Esophagus muscularis mucosa (tissue), 4 donors: ENCODE results near the gene RTKN. TPM values are rescaled to one million over a fixed set of nuclear protein-coding genes. Genes with fewer than 3 reads are reported as not detected.

ENCODE experiments used
- DNase-seq: peaks from one replicate; pipeline ENCODE4 v3.0.0-alpha.2; 2017; ENCODE audit errors: extremely low spot score
- H3K27ac ChIP-seq, 4 donors: fragments of 200-600 bp; sonication (generic); replicated peaks in 1 of 4; 1 replicate in 3 of 4; 2 replicates in 1 of 4; pipeline ENCODE4 v1.5.1; 2016 to 2019; ENCODE audit warnings: mild to moderate bottlenecking in 1 of 4
- H3K27me3 ChIP-seq, 4 donors: fragments of 200-600 bp; sonication (generic); one replicate each; pipeline versions ENCODE4 v1.5.1 to v1.6.0; 2016 to 2019
- H3K36me3 ChIP-seq, 4 donors: fragments of 200-600 bp; sonication (generic); one replicate each; pipeline ENCODE4 v1.5.1; 2016 to 2019
- H3K4me1 ChIP-seq, 4 donors: fragments of 200-600 bp; sonication (generic); one replicate each; pipeline ENCODE4 v1.5.1; 2016 to 2019
- H3K4me3 ChIP-seq, 4 donors: fragments of 200-600 bp; sonication (generic); 1 replicate in 2 of 4; 2 replicates in 2 of 4; pipeline ENCODE4 v1.5.1; 2016 to 2019; ENCODE audit warnings: mild to moderate bottlenecking in 4 of 4, moderate library complexity in 1 of 4
- H3K9me3 ChIP-seq, 4 donors: fragments of 200-600 bp; sonication (generic); 1 replicate in 3 of 4; 2 replicates in 1 of 4; pipeline ENCODE4 v1.5.1; 2016 to 2019
- EP300 ChIP-seq: sonication (generic); formaldehyde crosslinking; IDR thresholded peaks from one replicate; pipeline ENCODE4 v1.6.1; 2017; ENCODE audit warnings: antibody characterized with exemption
- POLR2A ChIP-seq: fragments of 450-650 bp; IDR thresholded peaks from one replicate; pipeline ENCODE4 v1.6.1; 2017; ENCODE audit warnings: antibody characterized with exemption, moderate library complexity, mild to moderate bottlenecking, low read depth
- POLR2AphosphoS5 ChIP-seq, 2 donors: sonication (generic); formaldehyde crosslinking; IDR thresholded peaks; one replicate each; pipeline ENCODE4 v1.6.1; 2017; ENCODE audit warnings: antibody characterized with exemption in 2 of 2
- WGBS: methylation state at CpG from one replicate; pipeline ENCODE4 v1.1.5; 2018; 5-methylcytosine and 5-hydroxymethylcytosine counted together
- intact Hi-C: fragments of 100-400 bp; cut with DNase I; formaldehyde crosslinking; loops from one replicate; pipeline ENCODE4 v1.15.1; 2023
- total RNA-seq, 4 donors: library from RNA; depleted of rRNA; stranded (reverse); fragments of >200 nt; gene quantifications; one replicate each; pipeline versions ENCODE4 v1.1.0 to v1.2.1, GENCODE V29; 2016
- TF ChIP-seq, protein P1 (sequence below), 3 experiments: fragments of 200-600 bp in 2 of 3; fragments of 450-650 bp in 1 of 3; sonication (generic) in 2 of 3; IDR thresholded peaks; one replicate each; pipeline ENCODE4 v1.5.1; 2017 to 2019; ENCODE audit warnings: antibody characterized with exemption in 3 of 3, mild to moderate bottlenecking in 2 of 3, moderate library complexity in 1 of 3

RTKN gene
- total RNA-seq, 4 donors from 2014 or later, result 8.4 to 14.1 (median 11.3) TPM

DNA sequence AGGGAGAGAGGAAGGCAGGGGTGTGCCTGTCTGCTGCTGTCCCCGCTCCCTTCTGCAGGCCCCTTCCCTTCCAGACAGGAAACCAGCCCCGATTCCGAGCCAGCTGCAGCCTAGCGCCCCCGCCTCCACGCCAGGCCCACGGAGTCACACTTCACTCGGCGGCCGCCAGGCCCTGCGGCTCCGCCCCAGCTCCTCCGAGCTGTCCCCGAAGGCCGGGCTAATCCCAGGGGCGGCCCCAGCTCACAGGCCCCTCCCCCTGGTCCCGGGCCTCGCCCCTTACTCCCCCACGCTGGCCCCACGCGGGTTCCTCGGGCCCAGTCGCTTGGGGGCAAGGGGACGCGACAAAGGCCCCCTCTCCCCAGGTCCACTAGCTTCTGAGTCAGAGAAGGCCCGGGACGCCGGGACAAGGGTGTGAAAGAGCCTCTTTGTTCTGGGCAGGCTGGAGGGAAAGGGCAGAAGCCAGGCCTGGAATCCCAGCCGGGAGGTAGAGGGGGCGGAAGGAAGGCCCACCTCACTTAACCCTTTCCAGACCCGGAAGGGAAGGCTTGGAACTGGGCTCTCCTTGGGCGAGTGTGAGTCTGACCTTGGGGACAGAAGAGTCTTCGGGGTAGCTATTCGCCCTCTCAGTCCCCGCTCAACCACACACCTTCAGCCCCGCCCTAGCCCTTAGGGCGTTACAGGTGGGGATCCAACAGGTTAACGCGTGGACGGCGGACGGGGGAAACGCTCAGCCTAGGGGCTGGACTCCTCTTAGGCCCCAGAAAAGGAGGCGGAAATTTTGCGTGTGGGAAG is 1.2 kb downstream of the RTKN start:
- no peak for TF ChIP-seq POLR2A
- peak; percentile 56 to 81 for TF ChIP-seq POLR2AphosphoS5 (IDR thresholded peaks at IDR 0.05)
- TF ChIP-seq, protein P1, sequence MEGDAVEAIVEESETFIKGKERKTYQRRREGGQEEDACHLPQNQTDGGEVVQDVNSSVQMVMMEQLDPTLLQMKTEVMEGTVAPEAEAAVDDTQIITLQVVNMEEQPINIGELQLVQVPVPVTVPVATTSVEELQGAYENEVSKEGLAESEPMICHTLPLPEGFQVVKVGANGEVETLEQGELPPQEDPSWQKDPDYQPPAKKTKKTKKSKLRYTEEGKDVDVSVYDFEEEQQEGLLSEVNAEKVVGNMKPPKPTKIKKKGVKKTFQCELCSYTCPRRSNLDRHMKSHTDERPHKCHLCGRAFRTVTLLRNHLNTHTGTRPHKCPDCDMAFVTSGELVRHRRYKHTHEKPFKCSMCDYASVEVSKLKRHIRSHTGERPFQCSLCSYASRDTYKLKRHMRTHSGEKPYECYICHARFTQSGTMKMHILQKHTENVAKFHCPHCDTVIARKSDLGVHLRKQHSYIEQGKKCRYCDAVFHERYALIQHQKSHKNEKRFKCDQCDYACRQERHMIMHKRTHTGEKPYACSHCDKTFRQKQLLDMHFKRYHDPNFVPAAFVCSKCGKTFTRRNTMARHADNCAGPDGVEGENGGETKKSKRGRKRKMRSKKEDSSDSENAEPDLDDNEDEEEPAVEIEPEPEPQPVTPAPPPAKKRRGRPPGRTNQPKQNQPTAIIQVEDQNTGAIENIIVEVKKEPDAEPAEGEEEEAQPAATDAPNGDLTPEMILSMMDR (IDR thresholded peaks at IDR 0.05), result peak in 2 of 3 experiments; percentile 33 to 52
- no peak for TF ChIP-seq EP300
- Histone ChIP-seq H3K4me1 (peaks cover 30 to 62% (median 55%) of the 10 kb centered on the region in 4 donors), H3K4me3 (peak overlapping the region; percentile 59 to 66 (median 63)), H3K36me3 (peaks cover 0 to 5% (median 0%) of the 10 kb centered on the region in 4 donors), H3K27me3 (peaks cover 0 to 27% (median 7%) of the 10 kb centered on the region in 4 donors), H3K27ac (peak overlapping the region; percentile 80 to 86 (median 82)), H3K9me3 (no peaks in the 10 kb centered on the region)
- DNase-seq, result peak; percentile 95
- WGBS, result 23% methylated on average over 27 of the region's 45 CpGs
- intact Hi-C loops, result no loop called here

DNA sequence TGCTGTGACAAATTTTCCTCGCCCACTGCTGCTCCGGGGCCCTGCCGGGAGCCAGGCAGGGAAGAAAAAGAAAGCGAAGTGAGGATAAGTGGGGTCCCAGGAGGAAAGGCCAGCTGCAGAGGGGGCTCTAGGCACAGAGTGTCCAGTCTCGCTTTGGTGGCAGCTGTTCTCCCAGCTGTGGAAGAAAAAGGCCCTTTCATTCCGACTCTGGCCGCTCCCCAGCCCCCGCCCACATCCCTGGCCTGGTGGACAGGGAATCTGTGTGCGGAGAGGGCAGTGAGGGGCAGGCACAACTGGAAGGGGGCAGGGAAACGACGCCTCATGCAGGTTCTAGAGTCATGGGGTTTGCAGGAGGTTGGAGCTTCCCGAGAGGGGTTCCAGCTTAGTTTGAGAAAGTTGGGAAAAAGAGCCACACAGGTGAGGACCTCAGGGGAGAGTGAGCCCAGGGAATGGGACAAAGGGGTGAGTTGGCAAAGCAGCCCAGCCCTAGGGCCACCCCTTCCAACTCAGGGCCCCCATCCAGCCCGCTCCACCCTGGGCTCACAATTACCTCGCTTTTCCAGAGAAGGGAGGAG is 1.8 kb downstream of the RTKN start:
- Histone ChIP-seq H3K36me3 (peaks cover 0 to 5% (median 0%) of the 10 kb centered on the region in 4 donors), H3K4me3 (peak overlapping the region; percentile 59 to 66 (median 63)), H3K27ac (peak overlapping the region; percentile 80 to 86 (median 82)), H3K9me3 (no peaks in the 10 kb centered on the region), H3K27me3 (peaks cover 0 to 27% (median 7%) of the 10 kb centered on the region in 4 donors), H3K4me1 (peaks cover 30 to 62% (median 55%) of the 10 kb centered on the region in 4 donors)
- 5% methylated on average over 10 of the region's 14 CpGs for WGBS
- TF ChIP-seq POLR2A, result no peak
- peak in 1 of 2 donors; percentile 33 for TF ChIP-seq POLR2AphosphoS5 (IDR thresholded peaks at IDR 0.05)
- DNase-seq, result no peak
- intact Hi-C loops, result no loop called here

DNA sequence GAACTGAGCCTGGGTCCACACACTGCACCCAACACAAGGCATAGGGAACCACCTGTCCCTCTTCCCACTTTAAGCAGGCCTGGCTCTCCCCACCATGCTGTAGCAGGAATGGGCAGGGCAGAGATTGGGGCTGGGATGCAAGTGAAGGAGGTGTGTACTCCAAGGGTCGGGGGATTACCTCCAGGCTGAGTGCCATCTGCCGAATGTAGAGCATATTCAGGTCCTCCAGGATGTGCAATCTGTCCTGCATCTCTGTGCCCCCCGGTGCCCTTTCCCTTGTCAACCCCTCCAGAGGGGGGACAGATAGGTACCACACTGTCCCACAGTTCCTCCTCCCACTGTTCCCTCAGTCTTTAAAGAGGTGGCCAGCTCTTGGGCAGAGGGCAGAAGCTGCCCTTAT is 2.4 kb downstream of the RTKN start:
- H3K27me3 ChIP-seq, result peaks cover 0 to 27% (median 7%) of the 10 kb centered on the region in 4 donors
- intact Hi-C loops, result no loop called here
- H3K27ac ChIP-seq, result peak overlapping the region; percentile 80 to 86 (median 82)
- H3K36me3 ChIP-seq, result peaks cover 0 to 5% (median 0%) of the 10 kb centered on the region in 4 donors
- TF ChIP-seq, protein P1 (IDR thresholded peaks at IDR 0.05), result no peak
- TF ChIP-seq POLR2A (no peak), POLR2AphosphoS5 (IDR thresholded peaks at IDR 0.05) (no peak), EP300 (no peak)
- WGBS, result 60% methylated on average over 1 of the region's 3 CpGs
- H3K9me3 ChIP-seq, result no peaks in the 10 kb centered on the region
- peaks cover 30 to 62% (median 55%) of the 10 kb centered on the region in 4 donors for H3K4me1 ChIP-seq
- H3K4me3 ChIP-seq, result peak overlapping the region; percentile 59 to 66 (median 63)
- no peak for DNase-seq

DNA sequence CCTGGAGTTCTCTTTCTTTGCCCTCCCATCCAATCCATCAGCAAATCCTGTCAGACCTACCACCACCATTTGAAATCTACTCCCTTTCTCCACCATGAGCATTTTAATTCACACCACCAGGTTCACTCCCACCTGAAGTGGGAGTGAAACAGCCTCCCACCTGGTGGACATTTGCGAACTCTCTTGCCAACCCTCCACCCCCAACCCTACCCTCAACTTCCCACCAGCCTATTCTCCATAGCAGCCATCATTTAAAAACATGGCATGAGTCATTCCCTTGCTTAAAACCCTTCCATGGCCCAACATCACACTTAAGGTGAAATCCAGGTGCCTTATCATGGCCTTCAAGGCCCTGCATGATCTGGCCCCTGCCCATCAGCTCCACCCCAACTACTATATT is 3.5 kb downstream of the RTKN start:
- 100% methylated on average over 1 of the region's 1 CpG for WGBS
- Histone ChIP-seq H3K9me3 (no peaks in the 10 kb centered on the region), H3K27me3 (peaks cover 0 to 19% (median 7%) of the 10 kb centered on the region in 4 donors), H3K4me3 (peak overlapping the region in 1 of 4 donors; percentile 12), H3K4me1 (peaks cover 30 to 62% (median 55%) of the 10 kb centered on the region in 4 donors), H3K27ac (peak overlapping the region in 2 of 4 donors; percentile 80 to 86), H3K36me3 (peaks cover 0 to 5% (median 0%) of the 10 kb centered on the region in 4 donors)
- DNase-seq, result no peak
- intact Hi-C loops, result no loop called here
- no peak for TF ChIP-seq POLR2A
- TF ChIP-seq EP300, result no peak
- TF ChIP-seq POLR2AphosphoS5 (IDR thresholded peaks at IDR 0.05), result no peak
- TF ChIP-seq, protein P1 (IDR thresholded peaks at IDR 0.05), result no peak
